Adrenal gland (tissue), 12 donors: ENCODE data around the gene SPDYE2B. TPM values are rescaled to one million over a fixed set of nuclear protein-coding genes. Genes with fewer than 3 reads are reported as not detected.
A peak's percentile ranks its signal among the peaks of the same experiment; 100 is the strongest.
"Not testable (repeated sequence)": the region's sequence is repeated elsewhere in the genome, so short reads cannot be mapped to it uniquely, and the experiment has no call there.

ENCODE experiments used
- DNase-seq, 7 donors: peaks; one replicate each; pipeline ENCODE4 v3.0.0-alpha.2; 2019 to 2020
- H3K27ac ChIP-seq, 5 donors: fragments of 200-600 bp; sonication (generic) in 4 of 5; 1 replicate in 3 of 5; 2 replicates in 2 of 5; pipeline versions ENCODE4 v1.5.1 to v1.8.0; 2016 to 2020; ENCODE audit warnings: mild to moderate bottlenecking in 1 of 5
- H3K27me3 ChIP-seq: fragments of 200-600 bp; 2 replicates; pipeline ENCODE4 v1.8.0; 2021
- H3K36me3 ChIP-seq, 2 donors: fragments of 200-600 bp; replicated peaks in 1 of 2; 1 replicate in 1 of 2; 2 replicates in 1 of 2; pipeline versions ENCODE4 v1.5.1 to v1.8.0; 2018 to 2022
- H3K4me1 ChIP-seq, 2 donors: fragments of 200-600 bp; replicated peaks in 1 of 2; 1 replicate in 1 of 2; 2 replicates in 1 of 2; pipeline versions ENCODE4 v1.5.1 to v1.8.0; 2018 to 2021
- H3K4me3 ChIP-seq, 4 donors: fragments of 200-600 bp; sonication (generic) in 3 of 4; one replicate each; pipeline ENCODE4 v1.5.1; 2016 to 2018
- H3K9me3 ChIP-seq, 3 donors: fragments of 200-600 bp; sonication (generic) in 1 of 3; replicated peaks in 1 of 3; 1 replicate in 2 of 3; 2 replicates in 1 of 3; pipeline versions ENCODE4 v1.5.1 to v1.8.0; 2016 to 2021
- WGBS, 4 donors: extraction: QIAGEN DNeasy Blood & Tissue Kit in 2 of 4; methylation state at CpG; one replicate each; pipeline versions ENCODE4 v1.1.5 to v1.1.7; 2013 to 2017; 5-methylcytosine and 5-hydroxymethylcytosine counted together
- intact Hi-C, 2 donors: fragments of 100-400 bp; cut with DNase I; formaldehyde crosslinking; loops; one replicate each; pipeline versions ENCODE4 v1.14.1 to v1.15.0; 2022 to 2023
- polyA plus RNA-seq, 3 donors: library from polyadenylated mRNA; stranded (reverse); fragments of 200-250 nt in 2 of 3; fragments of 350-450 nt in 1 of 3; fragmentation: Illumina TruSeq in 1 of 3; extraction: RNeasy Lipid Tissue Mini Kit (QIAGEN cat#74804) in 1 of 3; gene quantifications; one replicate each; pipeline ENCODE4 v1.2.3, GENCODE V29; 2013 to 2014
- total RNA-seq, 9 donors: library from RNA; depleted of rRNA in 4 of 9; stranded (reverse); fragments of >200 nt in 4 of 9; fragments of 120-200 nt in 1 of 9; fragmentation: NEBNext Ultra II Directional in 1 of 9; extraction: Animal tissue kit (Norgen Biotek cat#: 25700) in 1 of 9; gene quantifications; one replicate each; pipeline versions ENCODE4 v1.1.0 to v1.2.4, GENCODE V29; 2013 to 2023
- donor health status: healthy with polysubstance abuse.
- donor health status: Bipolar disorder and iron deficiency.
- donor health status: DM: yes; HTN: yes; CAD: no.
- donor health status: DM: no; HTN: no; CAD: no.
- donor health status: DM: no; HTN: no; CAD: no.
- donor health status: DM: yes; HTN: yes; CAD: no.

The SPDYE2B gene
- total and polyA plus RNA-seq, 12 donors = not detected

DNA sequence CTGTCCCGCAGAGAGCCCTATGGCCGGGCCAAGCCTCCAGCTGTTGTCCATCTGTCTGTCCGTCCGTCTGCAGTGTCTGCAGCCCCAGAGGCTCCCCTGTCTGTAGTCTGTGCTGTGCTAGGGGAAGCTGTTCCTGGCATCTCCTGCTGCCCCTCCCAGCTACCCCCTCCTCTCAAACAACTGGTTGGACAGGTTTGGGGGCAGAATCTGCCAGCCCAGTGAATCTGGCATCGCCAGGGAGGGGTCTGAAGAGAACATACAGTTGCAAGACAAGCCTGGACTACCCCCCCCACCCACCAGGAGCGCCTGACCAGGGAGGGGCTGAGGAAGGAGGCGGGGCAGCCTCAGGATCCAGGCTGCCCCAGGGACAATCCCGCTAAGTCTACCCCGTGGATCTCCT, 7.4 kb upstream of the SPDYE2B start, which contains the start of gene UPK3BL1:
UPK3BL1 (minus strand) TSS at position 101 of the 400 bp plus-strand sequence; CDS start at position 51, 50 bp downstream.
- DNase-seq, H3K27ac ChIP-seq, H3K4me3 ChIP-seq, H3K4me1 ChIP-seq, H3K27me3 ChIP-seq, H3K36me3 ChIP-seq, intact Hi-C loops, H3K9me3 ChIP-seq: not testable (repeated sequence)
- no CpG with 5 or more reads among the region's 9 CpGs for WGBS, 4 donors

DNA sequence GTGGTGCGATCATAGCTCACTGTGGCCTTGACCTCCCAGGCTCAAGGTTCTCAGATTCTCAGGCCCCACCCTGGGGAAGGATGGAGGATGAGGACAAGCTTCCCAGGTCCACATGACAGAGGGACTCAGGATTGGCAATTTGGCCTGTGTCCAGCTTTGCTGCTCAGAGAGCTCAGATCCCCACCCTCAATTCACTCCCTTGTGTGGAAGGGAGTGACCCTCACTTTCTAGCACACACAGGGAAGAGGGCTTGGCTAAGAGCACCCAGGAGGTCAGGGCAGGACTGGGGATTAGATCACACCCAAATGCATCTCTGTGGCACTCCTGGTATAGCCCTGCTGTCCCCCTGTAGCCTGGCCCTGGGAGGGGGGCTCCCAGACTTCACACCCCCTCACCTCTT, 6.7 kb upstream of the SPDYE2B start:
- H3K4me1 ChIP-seq, H3K36me3 ChIP-seq, DNase-seq, H3K27me3 ChIP-seq, intact Hi-C loops, H3K9me3 ChIP-seq, H3K4me3 ChIP-seq, H3K27ac ChIP-seq: not testable (repeated sequence)
- WGBS, 4 donors = no CpG with 5 or more reads among the region's 1 CpG

GRCh38 chr7:102647813-102648212, 2.3 kb upstream of the SPDYE2B start:
- intact Hi-C loops, H3K4me1 ChIP-seq, H3K9me3 ChIP-seq, H3K4me3 ChIP-seq, H3K27ac ChIP-seq, H3K36me3 ChIP-seq, H3K27me3 ChIP-seq: not testable (repeated sequence)
- DNase-seq = peak in 2 of 7 donors; percentile 13 to 21
- 94 to 100% (median 97%) methylated on average over 4 to 7 of the region's 7 CpGs for WGBS, 4 donors

DNA sequence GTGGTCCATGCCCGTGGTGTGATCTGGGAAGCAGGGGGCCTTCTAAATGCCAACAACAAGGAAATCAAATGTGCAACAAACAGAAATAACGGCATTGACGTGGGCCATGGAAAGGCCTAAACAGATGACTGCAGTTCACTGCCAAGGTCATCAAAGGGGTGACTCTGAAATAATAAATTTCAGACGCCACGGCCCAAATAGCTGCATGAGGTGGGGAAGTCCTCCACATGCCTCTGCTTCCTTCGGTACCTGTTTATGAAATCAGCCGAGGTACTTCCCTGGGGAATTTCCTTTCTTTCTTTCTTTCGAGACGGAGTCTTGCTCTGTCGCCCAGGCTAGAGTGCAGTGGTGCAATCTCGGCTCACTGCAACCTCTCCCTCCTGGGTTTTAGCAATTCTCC, 14.6 kb downstream of the SPDYE2B start:
- H3K9me3 ChIP-seq, H3K27ac ChIP-seq, H3K27me3 ChIP-seq, DNase-seq, H3K4me1 ChIP-seq, intact Hi-C loops, H3K36me3 ChIP-seq, H3K4me3 ChIP-seq: not testable (repeated sequence)
- 69 to 85% (median 72%) methylated on average over 4 to 8 of the region's 11 CpGs for WGBS, 4 donors

DNA sequence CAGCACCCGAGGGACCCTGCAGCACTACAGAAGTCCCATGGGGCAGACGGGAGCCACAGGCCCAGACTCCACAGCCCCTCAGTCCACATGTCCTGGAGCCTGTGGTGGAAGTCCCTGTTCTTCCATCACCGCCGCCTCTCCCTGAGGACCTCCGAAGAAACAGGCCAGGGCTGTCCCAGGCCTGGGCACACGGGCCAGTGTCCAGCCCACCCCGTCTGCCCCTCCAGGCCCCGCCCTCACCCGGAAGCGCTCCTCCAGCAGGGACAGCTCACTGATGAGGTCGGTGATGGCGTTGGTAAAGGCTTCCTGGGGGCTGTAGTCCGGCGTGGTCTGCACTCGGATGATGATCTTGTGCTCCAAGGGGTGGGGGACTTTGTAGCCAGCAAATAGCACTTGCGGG, 16.7 kb downstream of the SPDYE2B start:
- H3K27ac ChIP-seq, H3K4me1 ChIP-seq, H3K9me3 ChIP-seq, intact Hi-C loops, H3K27me3 ChIP-seq, DNase-seq, H3K36me3 ChIP-seq, H3K4me3 ChIP-seq: not testable (repeated sequence)
- no CpG with 5 or more reads among the region's 16 CpGs for WGBS, 4 donors

- H3K36me3 ChIP-seq, H3K27me3 ChIP-seq, H3K4me1 ChIP-seq, H3K4me3 ChIP-seq, DNase-seq, H3K9me3 ChIP-seq, H3K27ac ChIP-seq, intact Hi-C loops: not testable (repeated sequence)
- WGBS, 4 donors = 93 to 96% methylated on average over 8 of the region's 14 CpGs; no CpG with 5 or more reads in 2 of the 4 donors
These were observed 17.4 kb downstream of the SPDYE2B start for GRCh38 chr7:102667523-102667922.

- H3K9me3 ChIP-seq, H3K27me3 ChIP-seq, H3K36me3 ChIP-seq, H3K27ac ChIP-seq, H3K4me1 ChIP-seq, intact Hi-C loops: not testable (repeated sequence)
- H3K4me3 ChIP-seq = peak within 1 kb of the TSS in 1 of 4 donors; percentile 45
- peak in 4 of 7 donors; percentile 78 to 82 (median 78) for DNase-seq
- 1 to 2% methylated on average over 17 to 24 of the region's 63 CpGs; no CpG with 5 or more reads in 2 of the 4 donors for WGBS, 4 donors
These were observed 21.2 kb downstream of the SPDYE2B start, which contains the start of gene POLR2J2 for GRCh38 chr7:102671166-102671955. POLR2J2 (minus strand) TSS chr7:102671663; CDS start chr7:102671601, 62 bp downstream.

- H3K36me3 ChIP-seq, DNase-seq, intact Hi-C loops, H3K27ac ChIP-seq, H3K4me1 ChIP-seq, H3K27me3 ChIP-seq, H3K9me3 ChIP-seq: not testable (repeated sequence)
- WGBS, 4 donors = no CpG with 5 or more reads among the region's 9 CpGs
- peak overlapping the region in 1 of 4 donors; percentile 45 for H3K4me3 ChIP-seq
These were observed 21.8 kb downstream of the SPDYE2B start for GRCh38 chr7:102671956-102672307.

- H3K27ac ChIP-seq, H3K4me1 ChIP-seq, DNase-seq, H3K9me3 ChIP-seq, H3K27me3 ChIP-seq, H3K36me3 ChIP-seq, H3K4me3 ChIP-seq, intact Hi-C loops: not testable (repeated sequence)
- no CpG with 5 or more reads among the region's 9 CpGs for WGBS, 4 donors
These were observed 23.4 kb downstream of the SPDYE2B start for GRCh38 chr7:102673447-102674067.

- H3K27me3 ChIP-seq, DNase-seq, H3K4me1 ChIP-seq, H3K36me3 ChIP-seq, intact Hi-C loops, H3K4me3 ChIP-seq, H3K9me3 ChIP-seq, H3K27ac ChIP-seq: not testable (repeated sequence)
- WGBS, 4 donors = 93% methylated on average over 1 of the region's 2 CpGs; no CpG with 5 or more reads in 2 of the 4 donors
These were observed 25.4 kb downstream of the SPDYE2B start for GRCh38 chr7:102675545-102675944.

DNA sequence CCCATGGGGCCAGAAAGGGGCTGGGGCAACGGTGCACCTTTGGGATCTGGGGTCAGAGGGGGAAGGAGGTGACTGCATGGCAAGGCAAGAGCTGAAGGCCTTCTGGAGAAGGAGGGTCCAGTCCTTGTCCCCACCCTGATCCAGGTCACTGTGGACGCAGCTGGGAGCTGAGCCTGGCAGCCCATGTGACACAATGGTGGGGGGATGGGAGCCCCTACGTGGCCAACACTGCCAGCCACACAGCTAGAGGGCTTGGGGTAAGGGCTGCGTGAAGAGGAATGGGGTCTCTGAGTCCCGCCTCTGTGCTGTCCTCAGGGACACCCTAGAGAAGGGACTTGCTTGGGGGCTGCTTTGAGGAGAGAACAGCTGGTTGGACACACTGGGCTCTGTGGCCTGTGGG, 30.7 kb downstream of the SPDYE2B start:
- H3K27ac ChIP-seq, DNase-seq, intact Hi-C loops, H3K9me3 ChIP-seq, H3K4me1 ChIP-seq, H3K36me3 ChIP-seq, H3K4me3 ChIP-seq, H3K27me3 ChIP-seq: not testable (repeated sequence)
- no CpG with 5 or more reads among the region's 5 CpGs for WGBS, 4 donors
